NB4 (cell line): ENCODE measurements around the gene ZXDC.

Experiments
- DNase-seq: peaks from one replicate; pipeline ENCODE4 v3.0.0; 2010; ENCODE audit warnings: low read depth
- H3K4me3 ChIP-seq: one replicate; pipeline ENCODE4 v1.5.1; 2011; ENCODE audit warnings: mild to moderate bottlenecking, low read depth, low read length, moderate library complexity
- MYC ChIP-seq: IDR thresholded peaks from 2 replicates; pipeline ENCODE4 v1.6.1; 2011; ENCODE audit warnings: low read depth, low read length
- POLR2A ChIP-seq: IDR thresholded peaks from 2 replicates; pipeline ENCODE4 v1.6.1; 2011; ENCODE audit warnings: mild to moderate bottlenecking; ENCODE audit not compliant: insufficient read length; ENCODE audit errors: extremely low read depth
- TF ChIP-seq, protein P1 (sequence below): IDR thresholded peaks from 2 replicates; pipeline ENCODE4 v1.6.1; 2011; ENCODE audit warnings: low read depth, low read length
- TF ChIP-seq, protein P2 (sequence below): IDR thresholded peaks from one replicate; pipeline ENCODE4 v1.5.1; 2012; ENCODE audit warnings: low read depth, low read length

ZXDC gene

GRCh38 chr3:126438746-126439145, 36.9 kb downstream of the ZXDC start:
- H3K4me3 ChIP-seq, result no peak overlapping the region
- TF ChIP-seq MYC, result no peak
- TF ChIP-seq, protein P1, sequence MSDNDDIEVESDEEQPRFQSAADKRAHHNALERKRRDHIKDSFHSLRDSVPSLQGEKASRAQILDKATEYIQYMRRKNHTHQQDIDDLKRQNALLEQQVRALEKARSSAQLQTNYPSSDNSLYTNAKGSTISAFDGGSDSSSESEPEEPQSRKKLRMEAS, result no peak
- TF ChIP-seq POLR2A, result no peak
- TF ChIP-seq, protein P2, sequence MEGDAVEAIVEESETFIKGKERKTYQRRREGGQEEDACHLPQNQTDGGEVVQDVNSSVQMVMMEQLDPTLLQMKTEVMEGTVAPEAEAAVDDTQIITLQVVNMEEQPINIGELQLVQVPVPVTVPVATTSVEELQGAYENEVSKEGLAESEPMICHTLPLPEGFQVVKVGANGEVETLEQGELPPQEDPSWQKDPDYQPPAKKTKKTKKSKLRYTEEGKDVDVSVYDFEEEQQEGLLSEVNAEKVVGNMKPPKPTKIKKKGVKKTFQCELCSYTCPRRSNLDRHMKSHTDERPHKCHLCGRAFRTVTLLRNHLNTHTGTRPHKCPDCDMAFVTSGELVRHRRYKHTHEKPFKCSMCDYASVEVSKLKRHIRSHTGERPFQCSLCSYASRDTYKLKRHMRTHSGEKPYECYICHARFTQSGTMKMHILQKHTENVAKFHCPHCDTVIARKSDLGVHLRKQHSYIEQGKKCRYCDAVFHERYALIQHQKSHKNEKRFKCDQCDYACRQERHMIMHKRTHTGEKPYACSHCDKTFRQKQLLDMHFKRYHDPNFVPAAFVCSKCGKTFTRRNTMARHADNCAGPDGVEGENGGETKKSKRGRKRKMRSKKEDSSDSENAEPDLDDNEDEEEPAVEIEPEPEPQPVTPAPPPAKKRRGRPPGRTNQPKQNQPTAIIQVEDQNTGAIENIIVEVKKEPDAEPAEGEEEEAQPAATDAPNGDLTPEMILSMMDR, result no peak
- no peak for DNase-seq

DNA sequence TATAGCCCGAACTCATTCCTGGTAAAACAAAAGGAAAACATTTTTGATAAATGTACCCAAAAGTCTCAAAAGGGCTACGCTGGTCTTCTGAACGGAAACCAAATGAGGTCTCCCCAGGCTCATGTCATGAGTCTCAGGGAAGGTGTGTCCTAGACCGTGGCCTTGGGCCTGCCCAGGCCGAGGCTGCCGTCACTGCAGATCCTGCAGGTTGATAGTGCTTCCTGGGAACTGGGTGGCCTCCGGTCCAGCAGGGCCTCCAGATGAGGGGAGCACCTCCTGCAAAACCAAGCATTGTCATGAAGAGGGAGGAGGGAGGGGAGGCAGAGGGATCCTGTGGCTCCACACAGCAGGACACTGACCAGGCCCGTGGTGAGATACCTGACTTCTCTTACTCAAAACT, 37.5 kb downstream of the ZXDC start:
- DNase-seq, result no peak
- TF ChIP-seq MYC (no peak), POLR2A (no peak)
- TF ChIP-seq, protein P2, result no peak
- TF ChIP-seq, protein P1, result no peak
- H3K4me3 ChIP-seq, result no peak overlapping the region

DNA sequence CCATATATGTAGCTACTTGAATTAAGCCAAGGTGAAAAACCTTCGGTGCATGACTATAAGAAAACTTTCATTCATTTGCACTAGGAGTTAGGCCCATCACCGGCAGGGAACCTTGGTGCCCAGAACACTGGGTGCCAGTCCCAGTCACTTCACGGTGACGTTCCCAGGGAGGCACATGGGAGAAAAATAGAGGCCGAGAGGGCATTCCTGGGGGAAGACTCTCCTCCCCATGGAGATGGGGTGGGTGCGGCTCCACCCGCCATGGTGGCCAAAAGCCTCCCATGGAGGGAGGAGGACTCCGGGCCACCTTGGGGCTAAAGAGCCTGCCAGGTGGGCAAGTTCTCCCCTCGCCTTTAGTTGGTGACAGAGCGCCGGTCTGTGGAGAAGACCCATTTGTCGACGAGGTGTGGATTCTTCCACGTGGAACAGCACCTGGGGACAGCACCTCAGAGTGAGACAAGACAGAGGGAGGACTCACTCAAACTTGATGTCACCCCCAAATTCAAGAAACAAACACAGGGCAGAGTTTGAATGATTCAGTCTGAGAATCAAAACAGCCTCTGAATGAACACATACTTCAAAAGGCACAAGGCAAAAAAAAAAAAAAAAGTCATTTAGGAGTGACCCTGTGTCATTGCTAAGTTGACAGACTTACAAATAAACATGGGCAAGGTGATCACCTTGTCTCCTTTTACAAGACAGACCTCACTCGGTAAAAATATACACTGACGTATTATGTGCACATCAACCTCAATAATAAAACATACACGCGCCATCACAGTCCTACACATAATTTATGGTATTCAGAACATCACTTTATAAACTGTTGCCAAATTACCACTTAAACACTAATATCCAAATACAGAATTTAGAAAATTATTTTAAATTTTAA, 38.6 kb downstream of the ZXDC start:
- no peak overlapping the region for H3K4me3 ChIP-seq
- TF ChIP-seq MYC, result no peak
- TF ChIP-seq POLR2A, result no peak
- TF ChIP-seq, protein P1, result no peak
- TF ChIP-seq, protein P2, result no peak
- no peak for DNase-seq

- TF ChIP-seq, protein P1, result no peak
- TF ChIP-seq POLR2A, result no peak
- TF ChIP-seq MYC, result no peak
- TF ChIP-seq, protein P2, result no peak
- H3K4me3 ChIP-seq, result no peak overlapping the region
- DNase-seq, result no peak
Observed at GRCh38 chr3:126435456-126436315, 40.0 kb downstream of the ZXDC start.

GRCh38 chr3:126434931-126435411, 40.7 kb downstream of the ZXDC start:
- TF ChIP-seq, protein P2, result no peak
- TF ChIP-seq MYC (no peak), POLR2A (no peak)
- TF ChIP-seq, protein P1, result no peak
- no peak overlapping the region for H3K4me3 ChIP-seq
- DNase-seq, result no peak
